Measurements from ENCODE around the gene BANK1.

GRCh38 chr4:102103368-102103767, 312.8 kb downstream of the BANK1 start:
- TF ChIP-seq, protein P1, sequence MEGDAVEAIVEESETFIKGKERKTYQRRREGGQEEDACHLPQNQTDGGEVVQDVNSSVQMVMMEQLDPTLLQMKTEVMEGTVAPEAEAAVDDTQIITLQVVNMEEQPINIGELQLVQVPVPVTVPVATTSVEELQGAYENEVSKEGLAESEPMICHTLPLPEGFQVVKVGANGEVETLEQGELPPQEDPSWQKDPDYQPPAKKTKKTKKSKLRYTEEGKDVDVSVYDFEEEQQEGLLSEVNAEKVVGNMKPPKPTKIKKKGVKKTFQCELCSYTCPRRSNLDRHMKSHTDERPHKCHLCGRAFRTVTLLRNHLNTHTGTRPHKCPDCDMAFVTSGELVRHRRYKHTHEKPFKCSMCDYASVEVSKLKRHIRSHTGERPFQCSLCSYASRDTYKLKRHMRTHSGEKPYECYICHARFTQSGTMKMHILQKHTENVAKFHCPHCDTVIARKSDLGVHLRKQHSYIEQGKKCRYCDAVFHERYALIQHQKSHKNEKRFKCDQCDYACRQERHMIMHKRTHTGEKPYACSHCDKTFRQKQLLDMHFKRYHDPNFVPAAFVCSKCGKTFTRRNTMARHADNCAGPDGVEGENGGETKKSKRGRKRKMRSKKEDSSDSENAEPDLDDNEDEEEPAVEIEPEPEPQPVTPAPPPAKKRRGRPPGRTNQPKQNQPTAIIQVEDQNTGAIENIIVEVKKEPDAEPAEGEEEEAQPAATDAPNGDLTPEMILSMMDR (IDR thresholded peaks at IDR 0.05), result no peak
- TF ChIP-seq EZH2 (IDR thresholded peaks at IDR 0.05), result no peak
